Erythroblast (primary cell): Measurements from ENCODE around the gene UPK3A.

Experiments used
- GATA1 ChIP-seq: IDR thresholded peaks from 2 replicates; pipeline ENCODE4 v1.6.1; 2011; ENCODE audit warnings: low read depth, mild to moderate bottlenecking, control low read depth, low read length, moderate library complexity
- POLR2A ChIP-seq: IDR thresholded peaks from 2 replicates; pipeline ENCODE4 v1.6.1; 2011; ENCODE audit warnings: mild to moderate bottlenecking, low read length

GRCh38 chr22:45292731-45293442, 8.1 kb downstream of the UPK3A start:
- TF ChIP-seq POLR2A, result no peak
- TF ChIP-seq GATA1, result no peak
